Upper lobe of right lung (tissue), 1 donor: ENCODE measurements around the gene DMAC2. TPM values are rescaled to one million over a fixed set of nuclear protein-coding genes. Genes with fewer than 3 reads are reported as not detected.

Experiments
- ATAC-seq: fragments of 200-7000 bp; cut with Tn5 transposase; one replicate; pipeline ENCODE4 v1.9.1; 2020; ENCODE audit warnings: mild to moderate bottlenecking, moderate library complexity
- DNase-seq: peaks from one replicate; pipeline ENCODE4 v3.0.0-alpha.2; 2020
- H3K27ac ChIP-seq: fragments of 200-600 bp; one replicate; pipeline ENCODE4 v1.8.0; 2022
- H3K27me3 ChIP-seq: fragments of 200-600 bp; one replicate; pipeline ENCODE4 v1.8.0; 2022; ENCODE audit warnings: mild to moderate bottlenecking
- H3K36me3 ChIP-seq: fragments of 200-600 bp; one replicate; pipeline ENCODE4 v1.8.0; 2022
- H3K4me1 ChIP-seq: fragments of 200-600 bp; one replicate; pipeline ENCODE4 v1.8.0; 2022
- H3K4me3 ChIP-seq: fragments of 200-600 bp; one replicate; pipeline ENCODE4 v1.8.0; 2022; ENCODE audit warnings: mild to moderate bottlenecking
- H3K9me3 ChIP-seq: fragments of 200-600 bp; one replicate; pipeline ENCODE4 v1.8.0; 2022
- intact Hi-C: fragments of 100-400 bp; cut with DNase I; formaldehyde crosslinking; loops from one replicate; pipeline ENCODE4 v1.11.0; 2022
- total RNA-seq: library from RNA; stranded (reverse); fragmentation: NEBNext Ultra II Directional; extraction: Animal tissue kit (Norgen Biotek cat#: 25700); gene quantifications from one replicate; pipeline ENCODE4 v1.2.1, GENCODE V29; 2021
- TF ChIP-seq, protein P1 (sequence below): fragments of 200-600 bp; IDR thresholded peaks from one replicate; pipeline ENCODE4 v1.8.0; 2022; ENCODE audit warnings: antibody characterized with exemption
- donor health status: DM: no; HTN: yes; CAD: no; lungs with severe emphysema.

The DMAC2 gene
- total RNA-seq, 1 donor from 2014 or later = 54.9 TPM

DNA sequence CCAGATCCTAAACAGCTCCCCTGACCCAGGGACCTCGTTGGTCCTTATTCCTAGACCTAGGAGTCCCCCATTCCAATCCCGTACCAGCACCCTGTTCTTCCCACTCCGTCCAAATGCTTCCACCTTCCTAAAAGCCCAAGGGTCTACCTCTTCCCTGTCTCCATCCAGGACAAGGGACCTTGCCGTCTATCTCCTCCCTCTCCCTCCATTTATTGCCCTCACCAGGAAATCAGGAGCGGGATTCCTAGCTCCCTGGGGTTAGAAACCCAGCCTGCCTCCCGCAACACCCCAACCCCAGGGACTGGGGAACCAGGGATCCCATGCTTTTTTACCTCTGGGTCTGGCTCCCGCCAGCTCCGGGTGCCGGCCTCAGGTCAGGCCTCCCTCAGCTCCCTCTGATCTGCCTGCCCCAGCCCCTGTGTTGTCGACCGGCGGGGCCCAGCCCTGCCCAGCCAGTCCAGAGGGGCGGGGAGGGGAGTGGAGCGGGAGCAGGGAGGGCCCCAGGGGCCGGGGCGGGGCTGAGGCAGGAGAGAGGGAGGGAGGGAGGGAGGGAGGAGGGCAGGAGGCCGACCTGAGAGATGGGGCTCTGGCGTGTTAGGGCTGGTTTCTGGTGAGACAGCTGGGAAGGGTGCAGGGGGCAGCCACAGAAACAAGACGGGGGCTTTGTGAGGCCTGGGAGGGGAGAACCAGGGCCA, 12.6 kb downstream of the DMAC2 start, which contains the start of gene B3GNT8:
Gene B3GNT8 (minus strand): TSS at position 423 of the 695 bp plus-strand sequence. CDS start 596 bp downstream, outside the sequence.
- intact Hi-C loops = no loop called here
- TF ChIP-seq, protein P1, sequence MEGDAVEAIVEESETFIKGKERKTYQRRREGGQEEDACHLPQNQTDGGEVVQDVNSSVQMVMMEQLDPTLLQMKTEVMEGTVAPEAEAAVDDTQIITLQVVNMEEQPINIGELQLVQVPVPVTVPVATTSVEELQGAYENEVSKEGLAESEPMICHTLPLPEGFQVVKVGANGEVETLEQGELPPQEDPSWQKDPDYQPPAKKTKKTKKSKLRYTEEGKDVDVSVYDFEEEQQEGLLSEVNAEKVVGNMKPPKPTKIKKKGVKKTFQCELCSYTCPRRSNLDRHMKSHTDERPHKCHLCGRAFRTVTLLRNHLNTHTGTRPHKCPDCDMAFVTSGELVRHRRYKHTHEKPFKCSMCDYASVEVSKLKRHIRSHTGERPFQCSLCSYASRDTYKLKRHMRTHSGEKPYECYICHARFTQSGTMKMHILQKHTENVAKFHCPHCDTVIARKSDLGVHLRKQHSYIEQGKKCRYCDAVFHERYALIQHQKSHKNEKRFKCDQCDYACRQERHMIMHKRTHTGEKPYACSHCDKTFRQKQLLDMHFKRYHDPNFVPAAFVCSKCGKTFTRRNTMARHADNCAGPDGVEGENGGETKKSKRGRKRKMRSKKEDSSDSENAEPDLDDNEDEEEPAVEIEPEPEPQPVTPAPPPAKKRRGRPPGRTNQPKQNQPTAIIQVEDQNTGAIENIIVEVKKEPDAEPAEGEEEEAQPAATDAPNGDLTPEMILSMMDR = no peak
- Histone ChIP-seq H3K27ac (peak within 1 kb of the TSS; percentile 87), H3K4me1 (peaks cover 34% of the 10 kb centered on the region), H3K27me3 (no peaks in the 10 kb centered on the region), H3K36me3 (peaks cover 54% of the 10 kb centered on the region), H3K9me3 (no peaks in the 10 kb centered on the region), H3K4me3 (peak within 1 kb of the TSS; percentile 68)
- DNase-seq = peak; percentile 96
- ATAC-seq = peak; percentile 90

DNA sequence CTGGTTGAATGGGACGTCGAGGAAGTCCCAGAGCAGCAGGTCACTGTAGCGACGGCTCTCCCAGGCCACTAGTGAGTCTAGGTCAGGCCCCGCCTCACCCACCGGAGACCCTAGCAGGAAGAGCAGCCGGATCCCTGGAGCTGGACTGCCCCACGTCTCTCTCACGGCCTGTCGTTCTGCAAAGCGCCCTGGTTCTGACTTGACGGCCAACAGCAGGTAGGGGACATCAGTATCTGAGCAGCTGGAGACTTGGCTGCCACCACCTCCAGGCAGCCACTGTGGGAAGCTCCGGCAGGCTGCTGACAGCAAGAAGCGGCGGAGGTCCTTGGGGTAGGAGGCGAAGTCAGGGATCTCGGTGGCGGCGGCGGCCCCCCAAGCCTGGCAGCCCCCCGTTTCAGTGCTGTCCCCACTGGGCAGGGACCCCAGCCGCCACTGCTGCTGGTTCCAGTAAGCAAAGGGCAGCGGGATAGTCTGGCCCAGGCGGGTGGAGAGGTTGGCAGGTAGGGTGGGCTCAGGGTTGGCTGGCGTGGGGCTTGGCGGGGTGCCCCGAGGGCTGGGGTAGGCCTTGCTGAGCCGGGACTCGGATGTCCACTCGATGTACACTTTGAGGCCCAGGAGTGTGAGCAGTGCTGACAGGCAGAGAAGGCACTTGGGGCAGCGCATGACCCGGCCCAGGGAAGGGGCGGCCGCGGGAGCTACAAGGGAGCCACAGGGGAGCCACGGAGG, 13.4 kb downstream of the DMAC2 start:
- Histone ChIP-seq H3K4me1 (peaks cover 41% of the 10 kb centered on the region), H3K36me3 (peaks cover 48% of the 10 kb centered on the region), H3K9me3 (no peaks in the 10 kb centered on the region), H3K27me3 (no peaks in the 10 kb centered on the region), H3K27ac (peak overlapping the region; percentile 87), H3K4me3 (peak overlapping the region; percentile 68)
- DNase-seq (no peak), ATAC-seq (peak; percentile 18)
- intact Hi-C loops = no loop called here
- TF ChIP-seq, protein P1 = no peak

DNA sequence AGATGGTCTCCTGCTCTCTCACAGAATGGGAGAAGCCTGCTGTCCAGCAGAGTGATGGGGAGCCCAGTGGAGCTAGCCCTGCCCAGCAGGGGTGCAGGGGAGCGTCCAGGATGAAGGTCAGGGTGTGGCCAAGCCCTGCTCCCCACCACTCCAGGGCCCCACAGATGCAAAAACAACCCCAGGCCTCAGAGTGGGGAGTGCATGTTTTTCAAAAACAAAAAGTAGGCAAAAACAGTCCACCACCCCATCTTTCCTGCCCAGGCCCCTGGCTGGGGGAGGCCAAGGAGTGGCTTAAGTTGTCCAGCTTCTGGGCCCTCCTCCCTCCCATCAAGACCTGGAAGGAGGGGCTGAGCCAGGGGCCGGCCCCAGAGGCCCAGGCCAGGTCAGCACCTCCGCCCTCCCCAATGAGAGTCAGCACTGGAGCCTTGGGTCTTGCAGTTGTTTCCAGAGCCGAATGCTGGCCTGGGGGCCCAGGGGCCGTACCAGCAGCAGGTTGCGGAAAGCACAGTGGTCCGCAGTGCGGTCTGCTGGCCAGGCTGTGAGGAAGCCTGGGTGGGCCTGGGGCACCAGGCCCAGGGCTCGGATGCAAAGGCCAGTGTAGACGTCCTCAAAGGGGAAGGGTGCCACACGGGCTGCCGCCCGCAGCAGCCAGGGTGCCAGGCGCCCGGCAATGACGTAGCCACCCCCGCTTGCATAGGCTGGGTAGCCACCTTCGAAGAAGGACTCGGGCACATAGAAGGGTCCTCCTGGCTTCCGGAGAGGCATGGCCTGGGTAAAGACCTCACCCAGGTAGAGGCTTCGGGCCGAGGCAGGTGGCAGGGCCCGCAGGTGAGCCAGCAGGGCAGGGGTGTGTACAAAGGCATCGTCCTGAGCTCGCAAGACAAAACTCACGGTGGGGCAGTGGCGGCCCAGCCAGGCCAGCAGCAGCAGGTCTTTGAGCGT, 14.3 kb downstream of the DMAC2 start:
- no peaks in the 10 kb centered on the region for H3K27me3 ChIP-seq

DNA sequence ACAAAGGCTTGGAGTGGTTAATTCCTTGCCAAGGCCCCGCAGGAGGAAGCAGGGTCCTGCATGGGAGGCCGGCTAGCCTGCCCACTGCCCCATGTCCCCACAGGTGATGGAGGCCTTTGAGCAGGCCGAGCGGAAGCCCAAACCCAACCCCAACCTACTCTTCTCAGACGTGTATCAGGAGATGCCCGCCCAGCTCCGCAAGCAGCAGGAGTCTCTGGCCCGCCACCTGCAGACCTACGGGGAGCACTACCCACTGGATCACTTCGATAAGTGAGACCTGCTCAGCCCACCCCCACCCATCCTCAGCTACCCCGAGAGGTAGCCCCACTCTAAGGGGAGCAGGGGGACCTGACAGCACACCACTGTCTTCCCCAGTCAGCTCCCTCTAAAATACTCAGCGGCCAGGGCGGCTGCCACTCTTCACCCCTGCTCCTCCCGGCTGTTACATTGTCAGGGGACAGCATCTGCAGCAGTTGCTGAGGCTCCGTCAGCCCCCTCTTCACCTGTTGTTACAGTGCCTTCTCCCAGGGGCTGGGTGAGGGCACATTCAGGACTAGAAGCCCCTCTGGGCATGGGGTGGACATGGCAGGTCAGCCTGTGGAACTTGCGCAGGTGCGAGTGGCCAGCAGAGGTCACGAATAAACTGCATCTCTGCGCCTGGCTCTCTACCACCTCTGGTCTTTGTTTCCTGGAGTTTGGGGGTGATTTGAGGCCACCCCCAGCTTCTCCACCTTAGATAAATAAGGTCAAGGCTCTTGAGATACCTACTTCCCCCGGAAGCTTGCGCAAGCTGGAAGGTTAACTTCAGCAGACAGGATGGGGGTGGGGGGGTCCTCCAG, 15.2 kb downstream of the DMAC2 start:
- TF ChIP-seq, protein P1 = no peak
- DNase-seq (no peak), ATAC-seq (peak; percentile 1)
- H3K4me3 ChIP-seq = peak overlapping the region; percentile 68
- peaks cover 59% of the 10 kb centered on the region for H3K36me3 ChIP-seq
- peaks cover 53% of the 10 kb centered on the region for H3K4me1 ChIP-seq
- H3K27me3 ChIP-seq = no peaks in the 10 kb centered on the region
- peak overlapping the region; percentile 87 for H3K27ac ChIP-seq
- intact Hi-C loops = no loop called here
- no peaks in the 10 kb centered on the region for H3K9me3 ChIP-seq

More for the DNA sequence above, 14.3 kb downstream of the DMAC2 start:
- Histone ChIP-seq H3K36me3 (peaks cover 51% of the 10 kb centered on the region), H3K9me3 (no peaks in the 10 kb centered on the region), H3K4me1 (peaks cover 46% of the 10 kb centered on the region), H3K27ac (peak overlapping the region; percentile 87), H3K4me3 (peak overlapping the region; percentile 68)
- ATAC-seq (peak; percentile 7), DNase-seq (no peak)
- intact Hi-C loops = no loop called here
- TF ChIP-seq, protein P1 = no peak
